T follicular helper cell (primary cell): ENCODE data around the gene TTC34.
"Not testable (repeated sequence)": the region's sequence is repeated elsewhere in the genome, so short reads cannot be mapped to it uniquely, and the experiment has no call there.

Experiments used
- DNase-seq: peaks from one replicate; pipeline ENCODE4 v3.0.0-alpha.2; 2020; ENCODE audit warnings: low read depth

Gene TTC34

GRCh38 chr1:2628191-2628932 lies 173.1 kb downstream of the TTC34 start:
- DNase-seq: no peak

DNA sequence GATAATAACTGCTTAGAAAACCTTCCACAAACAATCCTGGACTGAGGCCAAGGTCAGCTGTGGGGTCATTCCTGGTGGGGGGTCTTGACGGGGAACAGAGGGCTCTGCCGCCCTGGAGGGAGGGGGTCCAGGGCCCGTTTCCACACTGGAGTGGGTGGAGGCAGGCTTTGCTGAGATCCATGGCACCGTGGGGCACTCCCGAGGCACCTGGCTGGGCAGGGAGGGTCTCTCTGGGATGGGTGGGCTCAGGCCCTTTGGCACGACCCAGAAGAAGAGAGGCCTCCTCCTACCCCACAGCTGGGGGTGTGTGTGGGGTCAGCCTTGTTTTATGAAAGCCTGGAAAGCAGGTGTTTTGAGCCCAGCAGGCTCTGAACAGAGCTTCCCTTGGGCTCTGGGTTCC lies 173.7 kb downstream of the TTC34 start:
- no peak for DNase-seq

GRCh38 chr1:2625748-2626147 lies 175.7 kb downstream of the TTC34 start:
- DNase-seq: not testable (repeated sequence)

DNA sequence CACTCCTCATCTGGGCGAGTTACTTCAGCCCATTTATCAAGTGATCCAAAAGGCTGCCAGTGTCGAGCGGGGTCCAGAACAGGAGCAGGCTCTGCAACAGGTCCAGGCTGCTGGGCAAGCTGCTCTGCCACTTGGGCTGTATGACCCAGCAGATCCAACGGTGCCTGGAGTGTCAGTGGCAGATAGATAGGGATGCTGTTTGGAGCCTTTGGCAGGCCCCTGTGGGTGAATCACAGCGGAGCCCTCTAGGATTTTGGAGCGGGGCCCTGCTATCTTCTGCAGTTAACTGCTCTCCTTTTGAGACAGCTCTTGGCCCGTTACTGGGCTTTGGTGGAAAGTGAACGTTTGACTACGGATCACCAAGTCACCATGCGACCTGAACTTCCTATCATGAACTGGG lies 176.2 kb downstream of the TTC34 start:
- DNase-seq: no peak

GRCh38 chr1:2624735-2625300 lies 176.7 kb downstream of the TTC34 start:
- DNase-seq: no peak

GRCh38 chr1:2623571-2624337 lies 177.7 kb downstream of the TTC34 start:
- no peak for DNase-seq

DNA sequence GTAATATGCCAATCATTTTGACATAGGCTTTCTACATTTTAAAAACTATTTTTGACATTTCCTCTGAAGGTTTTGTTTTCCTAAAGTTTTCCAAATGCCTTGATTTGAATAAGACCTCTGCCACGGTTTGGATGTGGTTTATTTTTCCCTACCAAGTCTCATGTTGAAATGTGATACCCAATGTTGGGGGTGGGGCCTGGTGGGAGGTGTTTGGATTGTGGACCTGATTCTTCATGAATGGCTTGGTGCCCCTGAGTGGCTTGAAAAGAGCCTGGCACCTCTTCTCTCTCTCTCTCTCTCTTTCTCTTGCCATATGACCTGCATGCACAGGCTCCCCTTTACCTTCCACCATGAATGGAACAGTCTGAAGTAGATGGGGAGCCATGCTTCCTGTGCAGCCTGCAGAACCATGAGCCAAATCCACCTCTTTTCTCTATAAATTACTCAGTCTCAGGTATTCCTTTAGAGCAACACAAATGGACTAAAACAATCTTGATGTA lies 183.5 kb downstream of the TTC34 start:
- DNase-seq: no peak

- no peak for DNase-seq
Observed at GRCh38 chr1:2614145-2614544, 187.3 kb downstream of the TTC34 start.

DNA sequence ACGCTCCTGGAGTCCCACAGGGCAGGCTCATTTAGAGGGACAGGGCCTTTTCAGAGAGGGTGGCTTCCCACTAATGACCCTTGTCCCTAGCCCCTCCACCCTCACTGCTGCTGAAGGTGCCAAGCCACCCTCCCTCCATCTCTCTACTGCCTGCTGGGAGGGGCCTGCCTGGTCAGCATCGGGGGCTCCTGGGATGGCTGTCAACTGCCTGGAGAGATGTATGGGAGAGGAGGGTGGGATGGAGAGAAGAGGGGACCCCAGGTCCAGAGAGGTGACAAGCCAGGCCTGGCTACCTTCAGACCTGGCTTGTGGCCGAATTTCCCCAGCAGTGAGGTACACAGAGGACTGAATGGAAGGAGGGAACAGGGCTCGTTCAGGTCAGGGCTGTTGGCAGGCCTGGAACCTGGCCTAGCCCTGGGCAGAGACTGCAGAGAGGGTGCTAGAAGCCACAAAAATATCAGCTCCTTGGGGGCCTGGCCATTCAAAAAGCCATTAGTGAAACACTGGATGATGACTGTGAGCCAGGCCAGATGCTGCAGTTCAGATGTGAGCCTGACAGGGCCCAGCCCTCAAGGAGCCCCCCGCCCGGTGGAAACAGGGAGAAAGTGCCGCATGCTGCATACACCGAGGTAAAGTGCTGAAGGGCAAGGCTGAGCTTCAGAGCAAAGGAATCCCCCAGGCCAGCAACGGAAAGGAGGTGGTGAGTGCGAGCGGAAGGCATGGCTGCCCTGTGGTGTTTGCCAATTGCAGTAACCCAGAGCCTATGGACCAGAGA lies 188.7 kb downstream of the TTC34 start:
- no peak for DNase-seq

- DNase-seq: no peak
Observed at GRCh38 chr1:2611621-2612437, 189.7 kb downstream of the TTC34 start.

GRCh38 chr1:2611031-2611501 lies 190.4 kb downstream of the TTC34 start:
- DNase-seq: no peak

GRCh38 chr1:2610036-2610959 lies 191.2 kb downstream of the TTC34 start:
- DNase-seq: no peak

- DNase-seq: no peak
Observed at GRCh38 chr1:2609319-2610035, 192.0 kb downstream of the TTC34 start.

DNA sequence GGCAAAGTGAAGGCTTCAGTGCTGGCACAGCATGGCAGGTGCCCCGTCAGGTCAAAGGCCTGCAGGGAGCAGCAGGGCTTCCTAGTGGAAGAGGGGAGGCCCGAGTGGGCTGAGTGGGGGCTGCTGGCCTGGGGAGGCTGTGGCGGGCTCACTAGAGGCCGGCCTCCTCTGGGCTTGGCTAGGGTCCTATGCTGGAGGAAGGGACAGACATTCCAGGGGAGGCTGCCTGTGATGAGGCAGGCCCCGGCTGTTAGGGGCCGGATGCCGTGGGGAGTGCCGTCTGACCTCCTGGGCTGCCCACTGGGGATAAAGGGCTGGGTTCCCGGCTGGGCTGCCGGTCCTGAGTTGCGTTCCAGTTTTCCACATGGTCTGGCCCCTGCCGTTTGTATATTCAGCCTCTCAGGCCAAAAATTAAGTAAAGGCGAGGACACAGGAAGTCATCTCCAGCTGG lies 193.8 kb downstream of the TTC34 start:
- DNase-seq: no peak

DNA sequence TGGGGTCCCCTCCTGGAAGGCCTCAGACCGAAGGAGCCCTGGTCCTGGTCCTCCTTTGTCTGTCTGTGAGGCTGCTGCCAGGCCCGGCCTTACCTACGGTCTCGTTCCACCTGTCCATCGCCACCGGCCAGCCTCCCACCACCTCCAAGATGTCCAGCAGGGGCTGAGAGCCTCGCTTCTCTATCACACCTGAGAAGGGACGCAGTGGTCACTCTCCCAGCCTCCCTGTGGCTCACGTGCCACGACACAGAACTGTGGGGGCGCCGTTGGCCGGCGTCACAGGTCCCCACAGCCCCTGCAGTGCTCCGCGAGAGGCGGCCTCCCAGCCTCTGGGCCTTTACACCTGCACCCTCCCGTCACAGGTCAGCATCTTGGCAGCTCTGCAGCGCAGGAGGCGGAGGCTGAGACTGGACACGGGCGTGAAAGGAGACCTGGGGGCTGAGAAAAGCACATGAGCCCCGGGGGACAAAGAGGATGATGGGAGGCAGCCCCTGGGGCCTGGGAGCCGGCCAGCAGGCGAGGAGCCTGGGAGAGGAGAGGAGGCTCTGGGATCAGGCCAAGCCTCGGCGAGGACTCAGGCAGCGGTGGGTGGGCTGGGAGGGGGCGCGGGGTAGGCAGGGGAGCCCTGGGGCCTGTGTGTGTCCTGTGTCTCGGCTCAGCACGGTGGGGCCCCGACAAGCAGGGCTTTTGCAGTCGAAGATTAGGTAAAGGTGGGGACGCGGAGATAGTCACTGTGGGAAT lies 194.4 kb downstream of the TTC34 start:
- no peak for DNase-seq

- DNase-seq: no peak
Observed at GRCh38 chr1:2606396-2606880, 195.1 kb downstream of the TTC34 start.

DNA sequence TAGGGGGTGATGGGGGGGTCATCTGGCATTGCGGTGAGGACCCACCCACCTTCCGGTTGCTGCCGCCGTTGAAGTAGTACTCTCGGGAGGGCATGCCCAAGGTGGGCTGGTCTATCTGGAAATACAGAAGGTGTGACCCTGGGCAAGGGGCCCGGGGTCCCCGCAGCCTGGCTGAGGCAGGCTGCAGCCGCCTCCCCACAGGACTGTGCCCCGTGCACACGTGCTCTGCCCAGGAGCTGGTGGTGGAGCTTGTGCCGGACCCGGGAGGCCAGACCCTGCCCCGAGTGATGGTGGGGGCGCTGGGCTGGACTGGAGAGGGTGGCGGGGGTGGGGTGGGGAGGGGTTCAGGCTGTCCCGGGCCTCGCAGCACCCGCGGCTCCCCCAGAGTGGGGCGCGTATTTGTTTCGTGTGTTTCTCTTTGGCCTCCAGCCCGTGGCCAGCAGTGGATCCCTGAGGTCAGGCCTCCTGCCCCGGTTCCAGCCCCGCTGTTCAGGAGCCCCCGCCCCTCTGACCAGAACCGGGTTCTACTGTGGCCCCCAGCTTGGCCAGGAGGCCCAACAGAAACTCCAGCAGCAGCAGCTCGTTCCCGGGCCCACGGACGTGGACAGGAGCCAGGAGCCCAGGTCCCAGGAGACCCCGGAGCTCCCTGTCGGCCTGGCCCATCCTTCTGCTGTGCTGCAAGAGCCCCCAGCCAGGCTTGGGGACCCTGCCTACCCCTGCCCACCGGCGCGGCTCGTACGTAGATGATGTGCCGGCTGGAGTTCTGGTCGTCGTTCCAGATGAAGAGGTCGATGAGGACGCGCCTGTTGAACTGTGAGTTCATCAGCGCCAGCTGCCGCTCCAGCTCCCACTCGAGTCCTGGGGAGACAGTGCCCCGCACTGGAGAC lies 195.7 kb downstream of the TTC34 start:
- no peak for DNase-seq
